Measurements from ENCODE around the gene SLAIN2.

The SLAIN2 gene

DNA sequence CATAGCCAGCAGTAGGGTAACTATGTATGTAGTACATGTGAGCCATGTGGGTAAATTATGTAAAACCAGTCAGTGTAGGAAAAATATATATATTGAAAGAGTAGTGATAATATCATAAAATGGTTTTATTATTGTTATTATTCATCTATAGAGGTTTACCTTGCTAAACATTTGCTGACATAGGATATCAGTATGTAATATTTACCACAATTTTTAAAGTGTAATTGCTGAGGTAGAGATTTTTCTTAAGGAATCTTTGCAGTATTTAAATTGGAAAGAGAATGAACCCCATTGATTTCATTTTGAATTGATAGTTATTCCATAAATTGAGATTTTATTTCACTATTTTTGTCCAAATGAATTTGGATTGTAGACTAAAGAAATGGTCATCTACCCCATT is 27.1 kb downstream of the SLAIN2 start:
- Mint-ChIP-seq H3K9me3 (no peaks in the 10 kb centered on the region), H3K4me1 (peaks cover 18% of the 10 kb centered on the region), H3K27ac (no peak overlapping the region), H3K4me3 (no peak overlapping the region), H3K27me3 (no peaks in the 10 kb centered on the region), H3K36me3 (peaks cover 8% of the 10 kb centered on the region)
- no peak for ATAC-seq (ENCODE audit: low read depth)
- DNase-seq (ENCODE audit: low spot score in 2 of 2) = no peak

DNA sequence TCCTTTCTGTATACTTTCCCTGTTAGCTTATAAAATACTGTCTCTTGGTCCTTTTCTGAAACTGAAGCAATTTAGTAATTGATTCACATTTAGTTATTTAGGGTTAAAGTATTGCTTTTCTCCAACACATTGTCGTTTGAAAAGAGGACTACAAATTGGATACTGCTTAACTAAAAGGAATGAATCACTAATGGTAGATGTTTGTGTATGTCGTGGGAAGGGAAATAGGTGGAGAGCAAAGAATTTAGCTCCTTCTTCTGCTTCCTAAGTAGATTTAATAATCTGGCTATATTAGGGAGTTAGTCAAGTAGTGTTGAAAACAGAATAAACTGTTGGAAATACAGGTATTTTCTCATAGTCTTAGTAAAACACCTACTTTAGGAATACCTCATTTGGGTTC is 27.9 kb downstream of the SLAIN2 start:
- H3K4me3 Mint-ChIP-seq = no peak overlapping the region
- DNase-seq (ENCODE audit: low spot score in 2 of 2) = no peak
- no peaks in the 10 kb centered on the region for H3K27me3 Mint-ChIP-seq
- H3K27ac Mint-ChIP-seq = no peak overlapping the region
- peaks cover 20% of the 10 kb centered on the region for H3K4me1 Mint-ChIP-seq
- H3K9me3 Mint-ChIP-seq = no peaks in the 10 kb centered on the region
- ATAC-seq (ENCODE audit: low read depth) = no peak
- H3K36me3 Mint-ChIP-seq = peaks cover 9% of the 10 kb centered on the region

DNA sequence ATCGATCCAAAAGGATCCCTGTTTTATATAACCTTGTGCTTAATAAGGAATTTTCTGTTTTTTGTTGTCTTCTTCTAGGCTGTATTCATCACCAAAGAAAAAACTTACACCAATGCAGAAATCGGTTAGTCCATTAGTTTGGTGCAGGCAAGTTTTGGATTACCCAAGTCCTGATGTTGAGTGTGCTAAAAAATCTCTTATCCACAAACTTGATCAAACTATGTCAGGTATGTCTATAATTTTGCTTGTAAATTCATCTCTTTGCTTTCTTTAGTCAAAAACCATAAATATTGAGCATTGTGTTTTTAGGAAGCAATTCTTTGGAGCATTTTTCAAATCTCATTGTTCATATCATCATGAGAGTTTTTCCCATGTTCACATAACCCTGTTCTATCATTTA is 28.4 kb downstream of the SLAIN2 start:
- no peak overlapping the region for H3K27ac Mint-ChIP-seq

DNA sequence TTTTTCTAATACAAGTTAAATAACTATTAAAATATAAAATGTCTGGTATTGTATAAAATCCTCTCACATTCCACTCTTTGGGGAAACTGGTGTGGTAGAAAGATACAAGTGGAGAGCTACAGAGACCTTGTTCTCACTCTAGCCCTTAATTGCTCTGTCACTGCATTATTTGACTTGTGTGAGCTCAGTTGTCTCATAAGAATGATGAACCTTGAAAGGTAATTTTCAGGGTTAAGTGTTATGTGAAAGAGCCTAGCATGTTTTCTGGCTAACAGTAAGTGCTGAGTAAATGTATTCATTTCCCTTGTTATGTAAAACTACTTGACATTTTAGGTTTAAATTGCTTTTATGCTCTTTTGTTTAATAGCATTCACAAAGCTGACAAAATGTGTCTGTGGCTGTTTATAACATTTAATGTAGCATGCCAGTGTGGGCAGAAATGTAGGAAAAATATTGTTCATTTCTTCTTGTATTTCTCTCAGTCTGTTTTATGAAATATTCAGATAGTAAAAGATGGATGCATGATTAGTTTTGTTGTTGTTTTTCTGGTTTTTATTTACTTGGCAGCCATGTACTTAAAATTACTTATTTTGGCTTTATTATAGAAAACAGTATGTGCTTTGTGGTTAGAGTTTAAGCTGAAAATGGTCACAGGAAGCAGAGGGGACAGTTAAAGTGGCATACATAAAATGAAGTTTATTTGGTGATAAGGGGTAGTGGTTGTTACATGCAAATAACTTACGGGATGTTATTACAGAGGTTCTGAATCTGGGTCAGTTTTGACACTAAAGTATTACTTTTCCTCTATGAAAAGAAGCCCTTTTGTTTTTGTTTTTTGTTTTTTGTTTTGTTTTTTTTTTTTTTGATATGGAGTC is 29.2 kb downstream of the SLAIN2 start:
- DNase-seq (ENCODE audit: low spot score in 2 of 2) = no peak
- Mint-ChIP-seq H3K4me1 (peaks cover 25% of the 10 kb centered on the region), H3K27ac (peak overlapping the region; percentile 0), H3K27me3 (no peaks in the 10 kb centered on the region), H3K9me3 (no peaks in the 10 kb centered on the region), H3K36me3 (peaks cover 16% of the 10 kb centered on the region), H3K4me3 (no peak overlapping the region)
- no peak for ATAC-seq (ENCODE audit: low read depth)

More for the DNA sequence above, 28.4 kb downstream of the SLAIN2 start:
- DNase-seq (ENCODE audit: low spot score in 2 of 2) = no peak
- Mint-ChIP-seq H3K9me3 (no peaks in the 10 kb centered on the region), H3K36me3 (peaks cover 14% of the 10 kb centered on the region), H3K27me3 (no peaks in the 10 kb centered on the region), H3K4me3 (no peak overlapping the region), H3K4me1 (peaks cover 25% of the 10 kb centered on the region)
- no peak for ATAC-seq (ENCODE audit: low read depth)

DNA sequence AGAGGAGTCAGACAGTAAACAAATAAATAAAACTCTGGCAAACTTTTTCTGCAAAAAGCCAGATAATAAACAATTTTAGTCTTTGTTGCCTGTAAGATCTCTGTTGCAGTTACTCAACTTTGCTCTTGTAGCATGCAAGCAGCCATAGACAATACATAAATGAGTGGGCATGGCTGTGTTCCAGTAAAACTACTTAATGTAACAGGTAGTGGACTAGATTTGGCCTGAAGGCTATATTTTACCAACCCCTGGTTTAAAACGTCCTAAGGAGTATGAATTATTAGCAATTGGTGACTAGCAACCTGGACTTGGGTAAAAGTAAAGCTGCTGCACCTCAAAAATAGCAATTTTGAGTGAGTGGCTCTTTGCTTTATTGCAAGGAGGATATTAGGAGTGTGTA is 30.9 kb downstream of the SLAIN2 start:
- no peak overlapping the region for H3K27ac Mint-ChIP-seq
- H3K4me3 Mint-ChIP-seq = no peak overlapping the region
- ATAC-seq (ENCODE audit: low read depth) (no peak), DNase-seq (ENCODE audit: low spot score in 2 of 2) (no peak)
- no peaks in the 10 kb centered on the region for H3K9me3 Mint-ChIP-seq
- H3K4me1 Mint-ChIP-seq = peaks cover 20% of the 10 kb centered on the region
- H3K36me3 Mint-ChIP-seq = peaks cover 16% of the 10 kb centered on the region
- no peaks in the 10 kb centered on the region for H3K27me3 Mint-ChIP-seq

DNA sequence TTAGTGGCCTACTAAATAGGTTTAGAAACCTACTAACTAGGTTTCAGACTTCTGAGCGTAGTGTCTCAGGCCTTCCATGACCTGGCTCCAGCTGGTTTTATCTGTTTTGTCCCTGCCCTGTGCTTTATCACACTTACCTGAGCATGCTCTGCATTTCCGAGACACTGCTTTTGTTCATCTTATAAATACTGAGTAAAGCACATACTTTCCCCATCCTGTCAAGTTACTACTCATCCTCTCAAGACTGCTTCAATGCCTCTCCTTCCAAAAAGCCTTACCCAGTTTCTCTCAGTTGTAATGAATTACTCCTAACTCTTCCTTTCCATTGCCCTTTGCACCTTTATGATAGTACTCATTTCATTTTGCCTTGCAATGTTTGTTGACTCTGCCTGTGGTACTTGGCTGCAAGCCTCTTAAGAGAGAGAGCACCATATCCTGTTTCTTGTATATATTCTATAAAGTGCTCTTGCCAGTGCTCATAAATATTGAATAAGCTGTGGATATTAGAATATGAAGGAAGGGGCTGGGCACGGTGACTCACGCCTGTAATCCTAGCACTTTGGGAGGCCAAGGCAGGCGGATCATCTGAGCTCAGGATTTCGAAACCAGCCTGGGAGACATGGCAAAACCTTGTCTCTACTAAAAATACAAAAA is 34.4 kb downstream of the SLAIN2 start:
- DNase-seq (ENCODE audit: low spot score in 2 of 2) = no peak
- H3K4me3 Mint-ChIP-seq = no peak overlapping the region
- H3K27me3 Mint-ChIP-seq = no peaks in the 10 kb centered on the region
- ATAC-seq (ENCODE audit: low read depth) = no peak
- peaks cover 20% of the 10 kb centered on the region for H3K36me3 Mint-ChIP-seq
- peaks cover 7% of the 10 kb centered on the region for H3K4me1 Mint-ChIP-seq
- no peak overlapping the region for H3K27ac Mint-ChIP-seq
- no peaks in the 10 kb centered on the region for H3K9me3 Mint-ChIP-seq

DNA sequence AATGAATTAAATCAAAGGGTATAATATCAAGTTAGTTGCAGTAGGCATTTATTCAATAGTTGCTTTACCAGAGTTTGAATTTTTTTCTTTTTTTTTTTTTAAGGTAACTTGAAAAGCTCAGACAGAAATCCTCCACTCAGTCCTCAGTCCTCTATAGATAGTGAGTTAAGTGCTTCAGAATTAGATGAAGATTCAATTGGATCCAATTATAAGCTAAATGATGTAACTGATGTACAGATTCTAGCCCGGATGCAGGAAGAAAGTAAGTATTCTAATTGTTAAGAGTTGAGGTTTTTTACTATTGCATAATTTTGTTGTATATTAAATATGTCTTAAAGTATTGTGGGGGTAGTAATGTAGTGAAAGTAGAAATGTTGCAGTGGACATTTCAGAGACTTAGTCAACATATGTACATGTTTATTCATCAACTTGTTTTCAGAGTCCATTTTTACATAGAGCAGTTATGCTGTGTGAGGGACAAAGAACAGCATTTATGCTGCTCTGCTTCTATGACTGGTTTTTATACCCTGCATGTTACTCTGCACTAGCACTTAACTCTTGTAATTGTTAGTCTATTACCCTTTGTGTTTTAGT is 38.4 kb downstream of the SLAIN2 start:
- no peaks in the 10 kb centered on the region for H3K9me3 Mint-ChIP-seq
- DNase-seq (ENCODE audit: low spot score in 2 of 2) = no peak
- H3K27ac Mint-ChIP-seq = no peak overlapping the region
- no peaks in the 10 kb centered on the region for H3K27me3 Mint-ChIP-seq
- H3K36me3 Mint-ChIP-seq = peaks cover 19% of the 10 kb centered on the region
- no peak overlapping the region for H3K4me3 Mint-ChIP-seq
- H3K4me1 Mint-ChIP-seq = peaks cover under 1% of the 10 kb centered on the region
- ATAC-seq (ENCODE audit: low read depth) = no peak

DNA sequence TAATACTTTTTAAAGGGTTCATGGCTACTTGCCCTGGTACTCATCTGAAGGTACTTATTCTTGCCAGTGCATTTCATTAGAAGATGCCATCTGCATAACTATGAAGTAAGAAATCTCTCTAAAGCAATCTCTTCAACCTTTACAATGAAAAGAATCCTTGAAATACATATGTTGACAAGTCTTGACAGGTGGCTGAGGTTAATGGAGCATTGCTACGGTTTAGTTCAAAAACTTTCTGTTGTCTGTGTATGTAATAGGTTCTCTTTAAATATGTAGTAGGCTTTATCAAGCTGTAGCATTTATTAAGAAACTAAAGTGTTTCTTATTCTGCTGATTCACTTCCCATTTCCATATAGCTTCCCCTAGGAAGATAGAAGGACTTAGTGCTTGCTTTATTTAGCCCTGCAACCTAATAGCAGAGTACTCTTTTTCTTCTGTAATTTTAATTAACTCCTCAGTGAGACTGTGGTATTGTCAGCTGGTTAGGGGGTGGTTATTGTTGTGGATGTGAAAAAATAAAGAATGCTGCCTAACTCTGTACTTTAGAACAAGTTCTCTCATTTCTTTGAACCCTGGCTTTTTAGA is 39.3 kb downstream of the SLAIN2 start:
- Mint-ChIP-seq H3K4me3 (no peak overlapping the region), H3K27me3 (no peaks in the 10 kb centered on the region), H3K4me1 (no peaks in the 10 kb centered on the region), H3K36me3 (peaks cover 22% of the 10 kb centered on the region), H3K9me3 (no peaks in the 10 kb centered on the region), H3K27ac (no peak overlapping the region)
- DNase-seq (ENCODE audit: low spot score in 2 of 2) (no peak), ATAC-seq (ENCODE audit: low read depth) (no peak)

DNA sequence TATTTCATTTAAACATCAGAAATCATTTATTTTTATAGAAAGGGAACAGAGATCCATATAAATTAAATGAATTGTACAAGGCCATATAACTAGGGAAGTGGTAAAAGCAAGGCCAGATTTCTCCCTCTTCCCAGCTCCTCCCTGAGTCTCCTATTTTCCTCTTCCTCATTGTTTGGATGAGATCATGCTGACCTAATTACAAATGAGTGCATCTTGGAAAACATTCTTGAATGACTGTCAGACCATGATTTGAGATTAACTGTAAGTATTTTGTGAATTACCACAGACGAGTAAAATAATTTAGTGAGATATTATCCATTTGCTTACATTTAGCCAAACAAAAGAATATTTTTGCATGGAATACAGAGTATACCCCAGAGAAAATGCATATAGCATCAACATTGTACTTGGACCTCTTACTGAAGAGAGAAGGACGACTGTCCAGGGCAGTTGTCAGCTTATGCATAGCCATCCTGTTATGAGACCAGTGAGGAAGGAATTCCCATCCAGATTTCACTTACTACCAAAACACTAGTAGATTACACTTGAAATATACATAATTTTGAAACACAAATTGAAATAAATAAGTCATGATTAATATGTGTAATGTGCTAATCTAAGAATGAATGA is 47.3 kb downstream of the SLAIN2 start:
- Mint-ChIP-seq H3K27ac (no peak overlapping the region), H3K4me1 (no peaks in the 10 kb centered on the region), H3K9me3 (no peaks in the 10 kb centered on the region), H3K36me3 (peaks cover 26% of the 10 kb centered on the region), H3K27me3 (no peaks in the 10 kb centered on the region), H3K4me3 (no peak overlapping the region)
- no peak for DNase-seq (ENCODE audit: low spot score in 2 of 2)
- no peak for ATAC-seq (ENCODE audit: low read depth)

DNA sequence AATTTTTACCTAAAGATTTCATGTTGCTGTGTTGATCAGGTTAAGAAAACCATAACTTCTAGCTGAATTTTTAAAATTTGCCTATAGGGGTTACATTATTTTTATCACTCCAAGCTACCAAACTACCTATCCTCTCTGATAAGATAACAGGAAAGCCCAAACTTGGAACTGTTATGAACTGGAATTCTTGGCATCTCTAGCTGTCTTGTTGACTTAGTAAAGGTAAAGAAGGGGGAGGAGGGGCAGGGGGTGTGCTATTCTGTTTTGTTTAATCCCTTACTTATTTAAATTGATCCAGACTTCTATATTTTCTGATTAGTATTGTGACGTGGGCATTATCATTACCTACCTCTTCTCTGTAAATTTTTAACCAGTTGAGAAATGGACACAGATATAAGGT is 54.7 kb downstream of the SLAIN2 start:
- Mint-ChIP-seq H3K27ac (no peak overlapping the region), H3K27me3 (no peaks in the 10 kb centered on the region), H3K4me1 (peaks cover 9% of the 10 kb centered on the region), H3K36me3 (peaks cover 48% of the 10 kb centered on the region), H3K9me3 (peaks cover 6% of the 10 kb centered on the region), H3K4me3 (no peak overlapping the region)
- ATAC-seq (ENCODE audit: low read depth) = no peak
- no peak for DNase-seq (ENCODE audit: low spot score in 2 of 2)

DNA sequence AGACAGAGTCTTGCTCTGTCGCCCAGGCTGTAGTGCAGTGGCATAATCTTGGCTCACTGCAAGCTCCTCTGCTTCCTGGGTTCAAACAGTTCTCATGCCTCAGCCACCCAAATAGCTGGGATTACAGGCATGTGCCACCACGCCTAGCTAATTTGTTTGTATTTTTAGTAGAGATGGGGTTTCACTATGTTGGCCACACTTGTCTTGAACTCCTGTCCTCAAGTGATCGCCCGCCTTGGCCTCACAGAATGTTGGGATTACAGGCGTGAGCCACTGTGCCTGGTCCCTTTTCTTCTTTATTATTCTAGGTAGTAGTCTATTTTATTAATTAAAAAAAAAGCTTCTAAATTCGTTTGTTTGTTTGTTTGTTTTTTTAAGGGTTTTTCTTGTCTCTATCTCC is 59.1 kb downstream of the SLAIN2 start:
- Mint-ChIP-seq H3K4me3 (no peak overlapping the region), H3K27ac (no peak overlapping the region), H3K4me1 (peaks cover 6% of the 10 kb centered on the region), H3K9me3 (peaks cover 4% of the 10 kb centered on the region), H3K36me3 (peaks cover 46% of the 10 kb centered on the region), H3K27me3 (no peaks in the 10 kb centered on the region)
- DNase-seq (ENCODE audit: low spot score in 2 of 2) (no peak), ATAC-seq (ENCODE audit: low read depth) (no peak)

DNA sequence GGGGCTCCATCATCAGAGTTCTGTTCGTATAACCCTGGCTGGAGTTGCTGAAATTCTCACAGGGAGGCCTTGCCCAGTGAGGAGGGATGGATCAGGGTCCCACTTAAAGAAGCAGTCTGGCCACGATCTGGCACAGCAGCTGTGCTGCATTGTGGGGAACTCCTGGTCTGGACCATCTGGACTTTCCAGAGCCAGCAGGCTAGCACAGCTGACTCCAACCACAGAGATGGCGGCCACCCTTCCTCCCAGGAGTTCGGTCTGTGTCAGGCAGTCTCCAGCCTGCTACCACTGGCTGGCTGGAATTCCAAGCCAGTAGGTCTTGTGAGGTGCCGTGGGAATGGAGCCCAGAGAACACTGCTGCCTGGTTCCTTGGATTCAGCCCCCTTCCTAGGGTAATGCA is 62.0 kb downstream of the SLAIN2 start:
- ATAC-seq (ENCODE audit: low read depth) (no peak), DNase-seq (ENCODE audit: low spot score in 2 of 2) (no peak)
- Mint-ChIP-seq H3K4me1 (peaks cover 6% of the 10 kb centered on the region), H3K9me3 (no peaks in the 10 kb centered on the region), H3K4me3 (no peak overlapping the region), H3K27ac (no peak overlapping the region), H3K27me3 (no peaks in the 10 kb centered on the region), H3K36me3 (peaks cover 37% of the 10 kb centered on the region)

DNA sequence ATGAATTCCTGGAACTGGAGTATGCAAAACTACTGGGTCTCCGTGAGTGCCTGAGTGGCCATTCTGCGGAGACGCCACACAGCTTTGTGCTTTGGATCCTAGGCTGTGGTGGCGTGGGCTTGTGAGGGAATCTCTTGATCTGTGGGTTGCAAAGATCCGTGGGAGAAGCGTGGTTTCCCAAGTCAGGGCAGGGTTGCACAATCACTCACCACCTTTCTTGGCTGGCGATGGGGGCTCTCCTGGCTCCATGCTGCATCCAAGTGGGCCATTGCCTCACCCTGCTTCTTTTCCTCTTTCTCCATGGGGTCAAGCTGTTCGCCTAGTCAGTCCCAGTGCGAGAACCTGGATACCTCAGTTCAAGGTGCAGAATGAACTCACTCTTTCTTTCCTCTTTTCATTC is 62.5 kb downstream of the SLAIN2 start:
- no peaks in the 10 kb centered on the region for H3K27me3 Mint-ChIP-seq
- no peak overlapping the region for H3K4me3 Mint-ChIP-seq
- peaks cover 36% of the 10 kb centered on the region for H3K36me3 Mint-ChIP-seq
- no peak for ATAC-seq (ENCODE audit: low read depth)
- DNase-seq (ENCODE audit: low spot score in 2 of 2) = no peak
- H3K9me3 Mint-ChIP-seq = no peaks in the 10 kb centered on the region
- peaks cover 6% of the 10 kb centered on the region for H3K4me1 Mint-ChIP-seq
- H3K27ac Mint-ChIP-seq = no peak overlapping the region

DNA sequence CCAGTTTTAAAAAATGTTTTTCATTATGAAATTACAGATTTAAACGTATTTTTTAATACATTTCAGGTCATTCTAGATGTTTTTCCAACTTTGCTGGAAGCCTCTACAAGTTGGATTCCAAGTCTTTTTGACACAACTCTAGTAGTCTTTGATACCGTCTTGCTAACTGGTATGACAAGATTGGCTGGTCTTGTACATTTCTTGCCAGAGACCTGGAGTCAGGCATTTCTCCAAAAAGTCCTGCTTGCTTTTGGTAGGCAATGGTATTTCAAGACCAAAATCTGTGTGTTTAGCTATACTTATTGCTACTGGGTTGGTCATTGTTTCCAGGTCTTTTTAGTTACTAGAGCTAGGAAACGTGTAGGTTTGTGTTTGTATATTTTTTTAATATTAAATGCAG is 64.6 kb downstream of the SLAIN2 start:
- no peaks in the 10 kb centered on the region for H3K27me3 Mint-ChIP-seq
- no peak overlapping the region for H3K4me3 Mint-ChIP-seq
- H3K4me1 Mint-ChIP-seq = peaks cover 2% of the 10 kb centered on the region
- ATAC-seq (ENCODE audit: low read depth) (no peak), DNase-seq (ENCODE audit: low spot score in 2 of 2) (no peak)
- H3K9me3 Mint-ChIP-seq = no peaks in the 10 kb centered on the region
- no peak overlapping the region for H3K27ac Mint-ChIP-seq
- H3K36me3 Mint-ChIP-seq = peaks cover 36% of the 10 kb centered on the region
